Right ventricle myocardium superior (tissue), 1 donor: ENCODE data around the gene ATP1A2. TPM values are rescaled to one million over a fixed set of nuclear protein-coding genes. Genes with fewer than 3 reads are reported as not detected.

Experiments used
- ATAC-seq: fragments of 200-7000 bp; cut with Tn5 transposase; one replicate; pipeline ENCODE4 v1.9.1; 2020; ENCODE audit warnings: mild to moderate bottlenecking; ENCODE audit not compliant: poor library complexity
- DNase-seq: peaks from one replicate; pipeline ENCODE4 v3.0.0-alpha.2; 2020
- intact Hi-C: fragments of 100-400 bp; cut with DNase I; formaldehyde crosslinking; loops from one replicate; pipeline ENCODE4 v1.11.2; 2022
- total RNA-seq: library from RNA; stranded (reverse); fragmentation: NEBNext Ultra II Directional; extraction: Animal tissue kit (Norgen Biotek cat#: 25700); gene quantifications from one replicate; pipeline ENCODE4 v1.2.1, GENCODE V29; 2021
- donor health status: DM: no; HTN: yes; CAD: no; lungs with severe emphysema.

The ATP1A2 gene
- total RNA-seq, 1 donor from 2014 or later: 210 TPM

DNA sequence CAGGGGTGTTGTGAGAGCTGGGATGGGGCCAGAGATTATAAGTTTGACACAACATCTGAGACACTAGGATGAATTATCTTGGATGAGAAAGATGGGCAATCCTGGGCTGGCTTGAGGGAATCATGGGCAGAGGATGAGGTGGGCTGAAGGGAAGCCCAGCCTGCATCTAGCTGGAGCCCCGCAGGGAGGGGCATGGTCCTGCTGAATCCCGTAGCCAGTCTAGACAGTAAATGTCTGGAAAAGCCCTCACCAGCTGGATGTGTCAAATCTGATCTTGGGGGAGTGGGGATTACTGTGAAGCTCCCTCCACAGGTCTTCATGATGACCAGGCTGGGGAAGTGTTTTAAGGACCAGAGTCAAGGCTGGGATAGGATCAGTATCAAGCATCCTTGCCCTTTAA lies 71.2 kb downstream of the ATP1A2 start:
- DNase-seq (no peak), ATAC-seq (no peak)
- intact Hi-C loops: no loop called here

- ATAC-seq (no peak), DNase-seq (no peak)
- intact Hi-C loops: no loop called here
Measured at GRCh38 chr1:160187407-160187806, 71.8 kb downstream of the ATP1A2 start.

DNA sequence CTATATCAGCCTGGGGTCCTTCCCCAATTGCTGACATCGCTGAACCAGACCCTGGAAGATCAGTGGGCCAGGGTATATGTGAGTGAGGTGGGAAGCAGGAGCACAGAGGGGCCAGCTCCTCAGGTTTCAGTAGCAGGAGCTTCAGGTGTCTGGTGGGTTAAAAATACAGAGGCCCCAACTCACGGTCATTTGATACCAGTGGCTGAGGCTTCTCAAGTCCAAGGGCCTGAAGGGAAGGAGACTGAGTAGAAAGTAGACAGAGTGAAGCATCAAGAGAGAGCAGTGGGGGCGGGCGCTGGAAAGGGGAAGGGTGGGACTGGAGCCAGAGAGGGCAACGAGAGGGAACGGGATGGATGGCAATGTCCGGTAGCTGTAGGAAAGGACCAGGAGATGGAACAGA lies 72.8 kb downstream of the ATP1A2 start:
- no peak for ATAC-seq
- no peak for DNase-seq
- intact Hi-C loops: no loop called here

GRCh38 chr1:160189649-160190625 lies 74.4 kb downstream of the ATP1A2 start, which contains the start of gene CASQ1:
Gene CASQ1 (plus strand): TSS chr1:160190575. CDS start chr1:160190752, 177 bp downstream.
- peak; percentile 79 for DNase-seq
- ATAC-seq: peak; percentile 45
- intact Hi-C loops: loop anchor here (5.0 kb wide), 2 partner anchors 62 to 102 kb away; no protein-coding TSS in a partner anchor

DNA sequence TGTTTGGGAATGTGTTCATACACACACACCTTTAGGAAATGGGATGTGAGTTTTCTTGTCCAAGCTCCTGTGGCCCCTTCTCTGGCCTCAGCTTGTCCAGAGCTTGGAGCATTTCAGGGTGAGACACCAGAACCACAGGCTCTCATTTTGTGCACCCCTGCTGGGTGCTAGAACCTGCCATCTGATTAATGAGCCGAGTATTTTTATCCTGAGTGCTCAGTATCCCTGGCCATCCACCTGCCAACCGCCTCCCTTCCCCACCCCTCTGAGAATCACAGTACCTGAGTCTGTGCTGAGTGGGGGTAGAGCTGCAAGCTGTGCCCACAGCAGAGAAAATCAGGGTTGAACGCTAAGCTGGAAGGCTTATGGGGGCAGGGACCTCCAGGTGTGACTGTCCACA lies 76.2 kb downstream of the ATP1A2 start:
- DNase-seq: no peak
- ATAC-seq: no peak
- intact Hi-C loops: loop anchor here (5.0 kb wide), 2 partner anchors 61 to 101 kb away; no protein-coding TSS in a partner anchor

DNA sequence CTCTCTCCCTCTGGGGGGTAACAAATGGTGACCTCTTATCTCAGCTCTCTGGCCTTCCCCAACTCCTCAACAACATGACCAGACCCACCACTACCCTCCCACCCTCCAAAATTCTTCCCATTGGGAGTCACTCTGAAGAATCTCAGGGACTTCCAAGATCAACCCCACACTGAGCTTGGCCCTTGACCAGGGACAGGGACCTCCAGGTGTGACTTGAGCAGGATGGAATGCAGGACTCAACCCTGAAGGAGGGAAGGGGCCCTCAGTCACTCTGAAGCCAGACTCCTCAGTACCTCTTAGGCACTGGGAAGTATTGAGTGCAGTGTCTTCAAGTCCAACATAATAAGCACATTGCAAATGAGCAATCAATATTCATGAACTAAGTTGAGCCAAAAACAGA lies 76.7 kb downstream of the ATP1A2 start:
- ATAC-seq: no peak
- no peak for DNase-seq
- intact Hi-C loops: loop anchor here (5.0 kb wide), 2 partner anchors 60 to 100 kb away; no protein-coding TSS in a partner anchor

Other genes starting within 250 kb of the ATP1A2 start
- gene CFAP45, start 215.6 kb upstream of the ATP1A2 start, total RNA-seq: 1.2 TPM
- 116 TPM for gene TAGLN2, start 190.3 kb upstream of the ATP1A2 start, total RNA-seq
- 0.30 TPM for gene IGSF9, start 170.1 kb upstream of the ATP1A2 start, total RNA-seq
- not detected for gene SLAMF9, start 161.5 kb upstream of the ATP1A2 start, total RNA-seq
- gene PIGM, start 83.8 kb upstream of the ATP1A2 start, total RNA-seq: 2.0 TPM
- 0.16 TPM for gene KCNJ10, start 45.6 kb upstream of the ATP1A2 start, total RNA-seq
- gene KCNJ9, start 34.2 kb upstream of the ATP1A2 start, total RNA-seq: not detected
- gene IGSF8, start 17.1 kb upstream of the ATP1A2 start, total RNA-seq: 18.5 TPM
- gene ATP1A4, start 35.8 kb downstream of the ATP1A2 start, total RNA-seq: 0.40 TPM
- 12.6 TPM for gene CASQ1, start 74.8 kb downstream of the ATP1A2 start, total RNA-seq
- 225 TPM for gene PEA15, start 89.6 kb downstream of the ATP1A2 start, total RNA-seq
- 146 TPM for gene DCAF8, start 146.8 kb downstream of the ATP1A2 start, total RNA-seq
- 97.3 TPM for gene PEX19, start 169.4 kb downstream of the ATP1A2 start, total RNA-seq
- 83.9 TPM for gene COPA, start 227.5 kb downstream of the ATP1A2 start, total RNA-seq
- 57.9 TPM for gene NCSTN, start 227.6 kb downstream of the ATP1A2 start, total RNA-seq